GM12878 (cell line): ENCODE measurements around the gene LSAMP.

Source experiments
- DPF2 ChIP-seq: fragments of 450-650 bp; IDR thresholded peaks from 2 replicates; pipeline ENCODE4 v1.6.1; 2017; ENCODE audit warnings: mild to moderate bottlenecking
- EZH2 ChIP-seq: IDR thresholded peaks from 2 replicates; pipeline ENCODE4 v1.6.1; 2012; ENCODE audit warnings: low read depth, mild to moderate bottlenecking, control low read depth, inconsistent platforms, low read length, borderline replicate concordance; ENCODE audit not compliant: control insufficient read depth
- HDAC6 ChIP-seq: fragments of 200-600 bp; sonication (generic); IDR thresholded peaks from one replicate; pipeline ENCODE4 v1.8.0; 2017; ENCODE audit warnings: antibody characterized with exemption; ENCODE audit not compliant: unreplicated experiment
- NR2C2 ChIP-seq: IDR thresholded peaks from 2 replicates; pipeline ENCODE4 v1.6.1; 2011; ENCODE audit warnings: borderline replicate concordance, low read depth; ENCODE audit not compliant: control insufficient read depth, insufficient read length
- POLR2AphosphoS2 ChIP-seq: IDR thresholded peaks from 2 replicates; pipeline ENCODE4 v1.6.1; 2011; ENCODE audit warnings: low read depth, mild to moderate bottlenecking, low read length, improper control_type of control experiment, moderate library complexity
- TAF1 ChIP-seq: IDR thresholded peaks from 2 replicates; pipeline ENCODE4 v1.6.1; 2011; ENCODE audit warnings: mild to moderate bottlenecking, low read depth, low read length, borderline replicate concordance
- USF1 ChIP-seq: IDR thresholded peaks from 2 replicates; pipeline ENCODE4 v1.6.1; 2011; ENCODE audit warnings: borderline replicate concordance, low read depth, mild to moderate bottlenecking, moderate library complexity, mixed read lengths, low read length; ENCODE audit not compliant: insufficient read depth; ENCODE audit errors: extremely low read length
- ZZZ3 ChIP-seq: IDR thresholded peaks from 2 replicates; pipeline ENCODE4 v1.6.1; 2011; ENCODE audit warnings: low read depth; ENCODE audit not compliant: control insufficient read depth, insufficient read length
- TF ChIP-seq, protein P1 (sequence below), 3 experiments: IDR thresholded peaks in 2 of 3; conservative IDR thresholded peaks in 1 of 3; 2 replicates each; pipeline ENCODE4 v1.5.1; 2011; ENCODE audit warnings: low read depth in 3 of 3, low read length in 3 of 3, mild to moderate bottlenecking in 3 of 3, control low read depth in 2 of 3, moderate library complexity in 2 of 3, inconsistent platforms in 1 of 3, mixed read lengths in 1 of 3; ENCODE audit not compliant: control insufficient read depth in 2 of 3, insufficient read depth in 1 of 3; ENCODE audit errors: extremely low read depth in 1 of 3

- no peak for TF ChIP-seq EZH2
- TF ChIP-seq HDAC6: no peak
- TF ChIP-seq NR2C2: no peak
- no peak for TF ChIP-seq DPF2
- no peak for TF ChIP-seq TAF1
- no peak for TF ChIP-seq POLR2AphosphoS2
- no peak for TF ChIP-seq USF1
- TF ChIP-seq, protein P1, sequence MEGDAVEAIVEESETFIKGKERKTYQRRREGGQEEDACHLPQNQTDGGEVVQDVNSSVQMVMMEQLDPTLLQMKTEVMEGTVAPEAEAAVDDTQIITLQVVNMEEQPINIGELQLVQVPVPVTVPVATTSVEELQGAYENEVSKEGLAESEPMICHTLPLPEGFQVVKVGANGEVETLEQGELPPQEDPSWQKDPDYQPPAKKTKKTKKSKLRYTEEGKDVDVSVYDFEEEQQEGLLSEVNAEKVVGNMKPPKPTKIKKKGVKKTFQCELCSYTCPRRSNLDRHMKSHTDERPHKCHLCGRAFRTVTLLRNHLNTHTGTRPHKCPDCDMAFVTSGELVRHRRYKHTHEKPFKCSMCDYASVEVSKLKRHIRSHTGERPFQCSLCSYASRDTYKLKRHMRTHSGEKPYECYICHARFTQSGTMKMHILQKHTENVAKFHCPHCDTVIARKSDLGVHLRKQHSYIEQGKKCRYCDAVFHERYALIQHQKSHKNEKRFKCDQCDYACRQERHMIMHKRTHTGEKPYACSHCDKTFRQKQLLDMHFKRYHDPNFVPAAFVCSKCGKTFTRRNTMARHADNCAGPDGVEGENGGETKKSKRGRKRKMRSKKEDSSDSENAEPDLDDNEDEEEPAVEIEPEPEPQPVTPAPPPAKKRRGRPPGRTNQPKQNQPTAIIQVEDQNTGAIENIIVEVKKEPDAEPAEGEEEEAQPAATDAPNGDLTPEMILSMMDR (IDR thresholded peaks at IDR 0.05 in 2 of 3, conservative IDR thresholded peaks at IDR 0.05 in 1 of 3; ENCODE audit: control insufficient read depth in 2 of 3, extremely low read depth in 1 of 3, insufficient read depth in 1 of 3, low read depth in 3 of 3, low read length in 3 of 3): no peak
- no peak for TF ChIP-seq ZZZ3
Observed at GRCh38 chr3:116246406-116246980, 198.8 kb downstream of the LSAMP start.
